H1 (cell line): Measurements from ENCODE around the gene POU2F1. TPM values are rescaled to one million over a fixed set of nuclear protein-coding genes. Genes with fewer than 3 reads are reported as not detected.

ENCODE experiments used
- SAP30 ChIP-seq: fragments of 300-600 bp; sonication (generic); IDR thresholded peaks from 2 replicates; pipeline ENCODE4 v1.7.1; 2012; ENCODE audit warnings: low read length, moderate library complexity, mild to moderate bottlenecking, inconsistent platforms; ENCODE audit not compliant: insufficient read depth, insufficient replicate concordance
- SIN3A ChIP-seq, 2 experiments: IDR thresholded peaks in 1 of 2; conservative IDR thresholded peaks in 1 of 2; 2 replicates each; pipeline ENCODE4 v1.6.1; 2011 to 2012; ENCODE audit warnings: low read length in 2 of 2, improper control_type of control experiment in 1 of 2, low read depth in 1 of 2, mild to moderate bottlenecking in 1 of 2
- SP1 ChIP-seq: IDR thresholded peaks from 2 replicates; pipeline ENCODE4 v1.6.1; 2011; ENCODE audit warnings: low read depth, low read length
- TAF1 ChIP-seq: IDR thresholded peaks from 2 replicates; pipeline ENCODE4 v1.6.1; 2011; ENCODE audit warnings: mild to moderate bottlenecking, low read depth, low read length
- TAF7 ChIP-seq: optimal IDR thresholded peaks from 2 replicates; pipeline ENCODE3; 2011; ENCODE audit warnings: low read depth, mild to moderate bottlenecking, inconsistent platforms, low read length, moderate library complexity, borderline replicate concordance
- polyA plus RNA-seq, 7 experiments: library from polyadenylated mRNA; depleted of rRNA in 3 of 7; stranded (reverse) in 5 of 7; unstranded in 2 of 7; fragments of >200 nt in 5 of 7; fragments of 200-250 nt in 2 of 7; gene quantifications; 1 replicate in 5 of 7; 2 replicates in 1 of 7; 4 replicates in 1 of 7; pipeline versions ENCODE4 v1.2.1 to v1.2.3, GENCODE V29; 2011 to 2013; ENCODE audit warnings: missing spikeins in 2 of 7, mixed read lengths in 2 of 7
- total RNA-seq: library from RNA; stranded (reverse); fragmentation: NEBNext Ultra II Directional; extraction: Animal tissue kit (Norgen Biotek cat#: 25700); gene quantifications from 2 replicates; pipeline ENCODE4 v1.2.1, GENCODE V29; 2021
- TF ChIP-seq, protein P1 (sequence below), 3 experiments: IDR thresholded peaks; 1 replicate in 2 of 3; 2 replicates in 1 of 3; pipeline versions ENCODE4 v1.5.1 to v1.6.1; 2011; ENCODE audit warnings: low read length in 3 of 3, mild to moderate bottlenecking in 3 of 3, inconsistent platforms in 2 of 3, low read depth in 1 of 3, moderate library complexity in 1 of 3; ENCODE audit not compliant: insufficient read depth in 1 of 3; ENCODE audit errors: control extremely low read depth in 1 of 3

POU2F1 gene
- total and polyA plus RNA-seq, 2 of the 8 experiments (the other 6 are each of a cell fraction or from before 2014, with no cell fraction given) = 37.0 to 57.2 TPM

DNA sequence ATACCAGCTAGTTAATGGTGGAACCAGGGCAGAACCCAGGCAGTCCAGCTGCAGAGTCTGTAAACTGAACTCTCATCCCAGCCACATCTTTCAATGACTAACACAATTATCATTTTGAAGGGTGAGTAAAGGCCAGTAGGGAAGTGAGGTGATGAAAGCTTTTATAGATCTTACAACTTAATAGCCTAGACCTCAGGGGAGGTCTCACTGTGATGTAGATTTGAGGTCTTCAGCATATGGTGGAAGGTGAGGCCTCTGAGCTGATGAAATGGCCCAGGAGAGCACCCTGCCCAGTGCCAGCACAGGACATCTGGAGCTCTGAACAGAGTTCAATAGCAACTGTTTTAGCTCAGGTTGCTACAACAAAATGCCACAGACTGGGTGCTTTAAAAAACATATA lies 44.8 kb upstream of the POU2F1 start (continued):
- TF ChIP-seq, protein P1, sequence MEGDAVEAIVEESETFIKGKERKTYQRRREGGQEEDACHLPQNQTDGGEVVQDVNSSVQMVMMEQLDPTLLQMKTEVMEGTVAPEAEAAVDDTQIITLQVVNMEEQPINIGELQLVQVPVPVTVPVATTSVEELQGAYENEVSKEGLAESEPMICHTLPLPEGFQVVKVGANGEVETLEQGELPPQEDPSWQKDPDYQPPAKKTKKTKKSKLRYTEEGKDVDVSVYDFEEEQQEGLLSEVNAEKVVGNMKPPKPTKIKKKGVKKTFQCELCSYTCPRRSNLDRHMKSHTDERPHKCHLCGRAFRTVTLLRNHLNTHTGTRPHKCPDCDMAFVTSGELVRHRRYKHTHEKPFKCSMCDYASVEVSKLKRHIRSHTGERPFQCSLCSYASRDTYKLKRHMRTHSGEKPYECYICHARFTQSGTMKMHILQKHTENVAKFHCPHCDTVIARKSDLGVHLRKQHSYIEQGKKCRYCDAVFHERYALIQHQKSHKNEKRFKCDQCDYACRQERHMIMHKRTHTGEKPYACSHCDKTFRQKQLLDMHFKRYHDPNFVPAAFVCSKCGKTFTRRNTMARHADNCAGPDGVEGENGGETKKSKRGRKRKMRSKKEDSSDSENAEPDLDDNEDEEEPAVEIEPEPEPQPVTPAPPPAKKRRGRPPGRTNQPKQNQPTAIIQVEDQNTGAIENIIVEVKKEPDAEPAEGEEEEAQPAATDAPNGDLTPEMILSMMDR (IDR thresholded peaks at IDR 0.05; ENCODE audit: control extremely low read depth in 1 of 3, insufficient read depth in 1 of 3, low read depth in 1 of 3, low read length in 3 of 3) = no peak
- TF ChIP-seq TAF1 (no peak), SP1 (no peak), SAP30 (no peak), TAF7 (no peak), SIN3A (conservative IDR thresholded peaks at IDR 0.05 in 1 of 2, IDR thresholded peaks at IDR 0.05 in 1 of 2; ENCODE audit: low read depth in 1 of 2, low read length in 2 of 2) (no peak)
